Naive thymus-derived CD4-positive, alpha-beta T cell (primary cell): ENCODE data around the gene FNIP2. TPM values are rescaled to one million over a fixed set of nuclear protein-coding genes. Genes with fewer than 3 reads are reported as not detected.
A peak's percentile ranks its signal among the peaks of the same experiment; 100 is the strongest.

Source experiments
- ATAC-seq: fragments of 150-1000 bp; cut with Tn5 transposase; 2 replicates; pipeline ENCODE4 v1.10.0; 2021; ENCODE audit warnings: mild to moderate bottlenecking, moderate library complexity
- CTCF ChIA-PET: fragments of 350-600 bp; sonication (Branson Sonifier 250); formaldehyde crosslinking; loops from one replicate; lab custom pipeline; 2021; ENCODE audit warnings: antibody characterized with exemption; lab: Charles Lee
- POLR2A ChIA-PET: fragments of 350-600 bp; sonication (Branson Sonifier 250); formaldehyde crosslinking; loops from one replicate; lab custom pipeline; 2021; ENCODE audit warnings: antibody characterized with exemption, inconsistent platforms; lab: Charles Lee
- DNase-seq, 9 donors: peaks; one replicate each; pipeline versions ENCODE4 v3.0.0 to v3.0.0-alpha.2; 2020 to 2022; ENCODE audit warnings: mixed read lengths in 1 of 9
- H3K27ac ChIP-seq: one replicate; pipeline ENCODE4 v1.7.0; 2013; ENCODE audit warnings: mild to moderate bottlenecking, low read depth, low read length, moderate library complexity
- H3K27me3 ChIP-seq, 2 donors: one replicate each; pipeline ENCODE4 v1.7.0; 2013; ENCODE audit warnings: low read length in 2 of 2, mild to moderate bottlenecking in 2 of 2, moderate library complexity in 2 of 2; ENCODE audit not compliant: control insufficient read depth in 2 of 2, insufficient read depth in 2 of 2
- H3K36me3 ChIP-seq, 3 experiments: 1 replicate in 2 of 3; 2 replicates in 1 of 3; pipeline ENCODE4 v1.7.0; 2013; ENCODE audit warnings: low read length in 3 of 3, mild to moderate bottlenecking in 3 of 3, moderate library complexity in 1 of 3; ENCODE audit not compliant: insufficient read depth in 3 of 3, control insufficient read depth in 2 of 3
- H3K4me1 ChIP-seq, 2 donors: one replicate each; pipeline ENCODE4 v1.7.0; 2013; ENCODE audit warnings: low read length in 2 of 2, mild to moderate bottlenecking in 2 of 2, moderate library complexity in 1 of 2; ENCODE audit not compliant: control insufficient read depth in 2 of 2, insufficient read depth in 2 of 2
- H3K4me3 ChIP-seq: 2 replicates; pipeline ENCODE4 v1.7.0; 2013; ENCODE audit warnings: mild to moderate bottlenecking, low read length
- H3K9me3 ChIP-seq, 3 experiments: 1 replicate in 2 of 3; 2 replicates in 1 of 3; pipeline ENCODE4 v1.7.0; 2013; ENCODE audit warnings: low read length in 3 of 3; ENCODE audit not compliant: control insufficient read depth in 2 of 3
- H3K27ac Mint-ChIP-seq, 9 donors: one replicate each; pipeline ENCODE4 v1.8.0; 2020 to 2022; ENCODE audit warnings: mixed read lengths in 9 of 9, mild to moderate bottlenecking in 8 of 9, moderate library complexity in 5 of 9, inconsistent platforms in 2 of 9
- H3K27me3 Mint-ChIP-seq, 5 donors: one replicate each; pipeline ENCODE4 v1.8.0; 2021 to 2022; ENCODE audit warnings: mixed read lengths in 5 of 5, mild to moderate bottlenecking in 1 of 5
- H3K36me3 Mint-ChIP-seq, 5 donors: one replicate each; pipeline ENCODE4 v1.8.0; 2020 to 2022; ENCODE audit warnings: mixed read lengths in 5 of 5, mild to moderate bottlenecking in 3 of 5, inconsistent platforms in 1 of 5
- H3K4me1 Mint-ChIP-seq, 7 donors: one replicate each; pipeline ENCODE4 v1.8.0; 2020 to 2022; ENCODE audit warnings: mixed read lengths in 7 of 7, mild to moderate bottlenecking in 3 of 7, inconsistent platforms in 1 of 7
- H3K4me3 Mint-ChIP-seq, 10 donors: one replicate each; pipeline ENCODE4 v1.8.0; 2020 to 2022; ENCODE audit warnings: mild to moderate bottlenecking in 10 of 10, mixed read lengths in 10 of 10, moderate library complexity in 6 of 10, inconsistent platforms in 2 of 10
- H3K9me3 Mint-ChIP-seq, 11 donors: one replicate each; pipeline ENCODE4 v1.8.0; 2020 to 2022; ENCODE audit warnings: mixed read lengths in 11 of 11, mild to moderate bottlenecking in 4 of 11, inconsistent platforms in 1 of 11, moderate library complexity in 1 of 11
- intact Hi-C, 2 donors: fragments of 100-400 bp; cut with micrococcal nuclease; formaldehyde crosslinking; loops; one replicate each; pipeline ENCODE4 v1.15.1; 2023
- polyA plus RNA-seq, 2 donors: library from polyadenylated mRNA; unstranded; fragments of 300-500 nt; fragmentation: Illumina TruSeq; gene quantifications; one replicate each; pipeline ENCODE4 v1.2.3, GENCODE V29; 2021
- total RNA-seq, 6 experiments: library from RNA in 5 of 6; stranded (reverse) in 5 of 6; gene quantifications; 1 replicate in 5 of 6; 2 replicates in 1 of 6; pipeline ENCODE4 v1.2.3 and lab custom pipeline; 2021 to 2026

FNIP2 gene
- total and polyA plus RNA-seq, 7 experiments from 2014 or later = 2.3 to 19.5 (median 10.4) TPM

DNA sequence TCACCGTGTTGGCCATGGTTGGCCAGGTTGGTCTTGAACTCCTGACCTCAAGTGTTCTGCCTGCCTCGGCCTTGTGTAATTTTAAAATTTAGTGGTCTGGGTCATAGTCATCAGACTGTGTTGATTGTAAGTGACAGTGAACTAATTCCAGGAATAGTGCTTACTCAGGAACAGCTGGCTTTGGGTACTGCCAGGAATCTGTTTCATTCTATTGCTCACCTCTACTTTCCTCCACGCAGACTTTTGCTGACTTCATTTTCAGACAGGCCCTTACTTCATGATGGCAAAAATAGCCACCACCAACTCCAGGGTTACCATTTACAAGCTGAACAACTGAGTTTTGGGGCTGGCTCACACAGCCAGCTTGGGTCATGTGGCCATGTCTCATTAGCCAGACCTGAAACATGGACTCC, 54.6 kb downstream of the FNIP2 start:
- no peak overlapping the region for H3K4me3 ChIP-seq
- peaks cover 24 to 78% (median 44%) of the 10 kb centered on the region in 7 donors for H3K4me1 Mint-ChIP-seq
- ChIA-PET CTCF (no interaction called here), POLR2A (no interaction called here)
- H3K9me3 ChIP-seq = no peaks in the 10 kb centered on the region
- no peak overlapping the region for H3K27ac ChIP-seq
- ATAC-seq (no peak), DNase-seq (no peak)
- H3K9me3 Mint-ChIP-seq = no peaks in the 10 kb centered on the region
- peak overlapping the region in 1 of 10 donors; percentile 16 for H3K4me3 Mint-ChIP-seq
- H3K36me3 ChIP-seq = no peaks in the 10 kb centered on the region
- H3K4me1 ChIP-seq = peaks cover 0 to 24% of the 10 kb centered on the region in 2 donors
- H3K36me3 Mint-ChIP-seq = peaks cover 0 to 13% (median 5%) of the 10 kb centered on the region in 5 donors
- peak overlapping the region in 3 of 9 donors; percentile 9 to 58 (median 30) for H3K27ac Mint-ChIP-seq
- intact Hi-C loops = no loop called here
- H3K27me3 Mint-ChIP-seq = no peaks in the 10 kb centered on the region
- no peaks in the 10 kb centered on the region for H3K27me3 ChIP-seq

DNA sequence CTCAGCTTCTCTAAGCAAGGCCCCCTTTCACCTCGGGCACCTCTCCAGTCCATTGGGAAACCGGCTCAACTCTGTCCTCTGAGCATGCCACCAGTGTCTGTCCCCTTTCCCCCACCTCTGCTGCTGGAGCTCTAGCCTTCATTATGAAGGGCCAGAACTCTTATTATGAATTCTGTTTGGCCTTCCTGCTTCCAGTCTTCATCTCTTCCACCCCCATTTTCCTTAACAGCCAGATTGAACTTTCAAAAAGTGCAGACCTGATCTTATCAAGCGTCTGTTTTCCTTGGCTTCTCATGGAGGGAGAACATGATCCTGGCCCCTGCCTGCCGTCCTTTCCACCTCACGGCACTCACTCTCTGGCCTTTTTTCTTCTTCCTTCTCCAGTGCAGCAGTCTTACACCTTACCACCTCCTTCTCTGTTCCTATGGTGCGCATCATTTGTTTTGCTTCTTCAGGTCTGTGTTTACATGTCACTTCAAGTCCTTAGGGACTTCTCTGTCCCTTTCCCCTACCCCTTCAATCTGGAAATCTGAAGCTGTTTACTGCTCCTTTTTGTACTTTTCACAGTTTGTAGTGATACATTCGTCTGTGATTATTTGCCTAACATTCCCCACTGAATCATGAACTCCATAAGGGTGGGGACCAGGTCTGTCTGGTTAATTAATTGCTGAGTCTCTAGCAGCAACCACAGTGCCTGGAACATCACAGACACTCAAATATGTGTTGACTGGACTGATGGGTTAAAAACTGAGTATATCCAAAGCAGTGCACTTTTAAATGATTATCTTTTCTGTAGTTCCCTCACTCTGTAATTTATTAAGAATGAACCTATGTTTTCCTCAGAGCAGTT, 55.8 kb downstream of the FNIP2 start:
- Histone ChIP-seq H3K4me1 (peaks cover 0 to 24% of the 10 kb centered on the region in 2 donors), H3K9me3 (no peaks in the 10 kb centered on the region), H3K27ac (no peak overlapping the region), H3K4me3 (no peak overlapping the region), H3K27me3 (no peaks in the 10 kb centered on the region), H3K36me3 (no peaks in the 10 kb centered on the region)
- peak overlapping the region in 2 of 10 donors; percentile 24 to 27 for H3K4me3 Mint-ChIP-seq
- H3K9me3 Mint-ChIP-seq = no peaks in the 10 kb centered on the region
- DNase-seq = no peak
- intact Hi-C loops = no loop called here
- peak overlapping the region in 7 of 9 donors; percentile 5 to 65 (median 24) for H3K27ac Mint-ChIP-seq
- H3K36me3 Mint-ChIP-seq = peaks cover 5 to 18% (median 11%) of the 10 kb centered on the region in 5 donors
- CTCF ChIA-PET = no interaction called here
- no peaks in the 10 kb centered on the region for H3K27me3 Mint-ChIP-seq
- POLR2A ChIA-PET = no interaction called here
- peaks cover 24 to 76% (median 42%) of the 10 kb centered on the region in 7 donors for H3K4me1 Mint-ChIP-seq
- ATAC-seq = no peak

DNA sequence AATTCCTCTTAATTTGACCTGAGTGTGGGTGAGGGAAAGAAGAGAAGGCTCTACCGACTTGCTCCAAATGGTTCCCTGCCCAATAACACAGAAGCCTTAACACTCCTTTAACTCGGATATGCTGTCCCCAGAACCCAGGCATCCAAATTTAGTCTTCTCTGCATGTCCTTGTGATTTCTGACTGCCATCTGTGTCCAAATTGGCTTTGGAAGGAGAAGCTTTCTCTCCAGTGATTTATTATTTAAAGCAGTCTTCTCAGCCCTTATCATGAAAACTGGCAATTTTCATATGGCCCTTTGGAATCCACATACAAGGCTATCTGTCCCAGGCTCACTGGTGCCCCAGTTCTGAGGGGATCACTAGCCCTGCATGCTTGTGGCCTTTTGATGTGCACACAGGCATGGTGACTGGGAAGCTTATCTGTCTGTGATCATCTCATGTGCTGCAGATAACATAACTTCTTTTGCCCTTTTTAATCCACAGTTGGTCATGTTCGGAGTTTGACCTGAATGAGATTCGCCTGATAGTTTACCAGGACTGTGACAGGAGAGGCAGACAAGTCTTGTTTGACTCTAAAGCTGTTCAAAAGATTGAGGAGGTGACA, 56.7 kb downstream of the FNIP2 start:
- intact Hi-C loops = loop anchor here in 1 of 2 donors (2.0 kb wide), 2 partner anchors 15 to 57 kb away; partner anchors contain the start of gene FNIP2
- Mint-ChIP-seq H3K9me3 (no peaks in the 10 kb centered on the region), H3K4me1 (peaks cover 22 to 68% (median 38%) of the 10 kb centered on the region in 7 donors), H3K27me3 (no peaks in the 10 kb centered on the region), H3K36me3 (peaks cover 5 to 23% (median 17%) of the 10 kb centered on the region in 5 donors), H3K27ac (peak overlapping the region in 7 of 9 donors; percentile 16 to 81 (median 38)), H3K4me3 (peak overlapping the region in 5 of 10 donors; percentile 1 to 82 (median 72))
- Histone ChIP-seq H3K4me3 (no peak overlapping the region), H3K9me3 (no peaks in the 10 kb centered on the region), H3K36me3 (no peaks in the 10 kb centered on the region), H3K4me1 (peaks cover 0 to 24% of the 10 kb centered on the region in 2 donors), H3K27ac (no peak overlapping the region), H3K27me3 (no peaks in the 10 kb centered on the region)
- DNase-seq (no peak), ATAC-seq (no peak)
- ChIA-PET CTCF (no interaction called here), POLR2A (no interaction called here)

DNA sequence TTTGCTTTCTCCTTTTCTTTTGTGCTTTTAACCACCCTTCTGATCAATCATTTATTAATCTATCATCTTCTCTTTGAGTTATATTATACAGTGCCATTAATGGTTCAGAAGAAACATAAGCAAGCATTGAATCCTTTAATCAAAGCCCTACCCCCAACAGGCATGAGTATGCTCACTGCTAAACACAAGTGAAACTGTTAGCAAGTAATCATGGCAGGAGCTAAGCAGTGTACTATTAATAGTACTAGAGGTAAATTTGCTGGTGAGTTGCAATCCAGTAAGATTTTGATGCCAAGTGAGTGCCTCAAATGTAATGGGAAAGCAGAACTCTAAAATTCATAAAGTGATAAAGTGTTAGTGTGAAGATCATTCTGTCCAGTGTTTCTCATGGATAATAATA, 57.2 kb downstream of the FNIP2 start:
- peaks cover 0 to 24% of the 10 kb centered on the region in 2 donors for H3K4me1 ChIP-seq
- CTCF ChIA-PET = interaction anchor here (0.5 kb wide), 1 partner anchor 181 kb away, joined by 3 read pairs; no protein-coding TSS in a partner anchor
- H3K4me3 Mint-ChIP-seq = peak overlapping the region in 7 of 10 donors; percentile 1 to 82 (median 42)
- peak overlapping the region in 8 of 9 donors; percentile 22 to 86 (median 48) for H3K27ac Mint-ChIP-seq
- intact Hi-C loops = loop anchor here in 1 of 2 donors (2.0 kb wide), 2 partner anchors 15 to 57 kb away; partner anchors contain the start of gene FNIP2
- H3K4me3 ChIP-seq = no peak overlapping the region
- H3K9me3 Mint-ChIP-seq = no peaks in the 10 kb centered on the region
- ATAC-seq (no peak), DNase-seq (no peak)
- no peaks in the 10 kb centered on the region for H3K36me3 ChIP-seq
- no peak overlapping the region for H3K27ac ChIP-seq
- no peaks in the 10 kb centered on the region for H3K27me3 ChIP-seq
- H3K9me3 ChIP-seq = no peaks in the 10 kb centered on the region
- no peaks in the 10 kb centered on the region for H3K27me3 Mint-ChIP-seq
- POLR2A ChIA-PET = interaction anchor here (0.6 to 0.8 kb wide), 2 partner anchors 13 to 14 kb away, joined by 4 to 9 read pairs; no protein-coding TSS in a partner anchor
- H3K36me3 Mint-ChIP-seq = peaks cover 5 to 28% (median 22%) of the 10 kb centered on the region in 5 donors
- peaks cover 20 to 64% (median 37%) of the 10 kb centered on the region in 7 donors for H3K4me1 Mint-ChIP-seq

DNA sequence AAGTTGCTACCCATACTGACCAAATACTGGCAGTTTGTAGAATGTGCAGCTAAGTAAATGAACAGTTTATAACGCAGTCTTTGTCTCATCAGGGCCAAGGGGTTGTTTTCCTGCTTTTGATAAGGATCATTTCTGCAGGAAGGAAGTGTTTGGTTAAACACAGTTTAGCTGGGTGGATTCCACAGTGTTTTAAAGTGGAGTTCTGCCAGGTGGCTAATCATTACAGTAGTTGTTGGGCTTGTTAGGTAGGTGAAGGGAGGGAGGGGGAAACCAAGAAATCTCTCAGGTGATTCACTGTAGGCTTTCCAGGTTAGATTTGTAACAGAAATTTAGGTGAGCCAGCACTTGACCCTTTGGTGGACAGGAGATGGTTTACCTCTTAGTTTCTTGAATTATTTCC, 58.1 kb downstream of the FNIP2 start:
- Histone ChIP-seq H3K27ac (peak overlapping the region; percentile 26), H3K4me1 (peaks cover 0 to 24% of the 10 kb centered on the region in 2 donors), H3K36me3 (no peaks in the 10 kb centered on the region), H3K9me3 (no peaks in the 10 kb centered on the region), H3K27me3 (no peaks in the 10 kb centered on the region), H3K4me3 (no peak overlapping the region)
- ATAC-seq (peak; percentile 50), DNase-seq (no peak)
- H3K27me3 Mint-ChIP-seq = no peaks in the 10 kb centered on the region
- H3K9me3 Mint-ChIP-seq = no peaks in the 10 kb centered on the region
- H3K27ac Mint-ChIP-seq = peak overlapping the region; percentile 2 to 86 (median 57)
- ChIA-PET POLR2A (interaction anchor here (0.8 kb wide), 1 partner anchor 12 kb away, joined by 9 read pairs; no protein-coding TSS in a partner anchor), CTCF (interaction anchor here (0.5 kb wide), 1 partner anchor 180 kb away, joined by 3 read pairs; no protein-coding TSS in a partner anchor)
- H3K4me3 Mint-ChIP-seq = peak overlapping the region in 9 of 10 donors; percentile 2 to 82 (median 48)
- intact Hi-C loops = loop anchor here in 1 of 2 donors (2.0 kb wide), 2 partner anchors 16 to 58 kb away; partner anchors contain the start of gene FNIP2
- peaks cover 20 to 59% (median 37%) of the 10 kb centered on the region in 7 donors for H3K4me1 Mint-ChIP-seq
- peaks cover 5 to 34% (median 29%) of the 10 kb centered on the region in 5 donors for H3K36me3 Mint-ChIP-seq

DNA sequence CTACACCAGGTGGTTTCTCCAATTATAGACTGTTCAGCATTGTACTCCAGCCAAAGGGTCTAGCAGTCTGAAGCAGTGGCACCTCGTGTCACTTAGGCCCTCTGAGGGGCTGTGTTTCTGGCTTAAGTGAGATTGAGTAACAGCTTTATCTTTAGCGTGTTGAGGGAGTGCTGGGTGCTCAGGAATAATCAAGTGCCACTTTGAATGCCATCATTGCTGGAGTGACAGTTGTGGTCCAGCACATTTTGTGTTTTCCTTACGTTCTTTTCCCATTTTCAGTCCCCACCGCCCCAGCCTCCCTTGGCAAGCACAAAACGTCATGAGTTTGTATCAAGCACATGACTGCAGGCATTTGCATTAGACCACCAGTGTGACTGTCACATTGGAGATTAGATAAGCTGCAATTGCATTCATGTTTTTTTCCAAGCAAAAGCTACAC, 58.7 kb downstream of the FNIP2 start:
- ATAC-seq (no peak), DNase-seq (no peak)
- H3K4me3 ChIP-seq = no peak overlapping the region
- H3K4me1 Mint-ChIP-seq = peaks cover 20 to 59% (median 37%) of the 10 kb centered on the region in 7 donors
- no peaks in the 10 kb centered on the region for H3K9me3 ChIP-seq
- no peaks in the 10 kb centered on the region for H3K9me3 Mint-ChIP-seq
- peak overlapping the region in 4 of 10 donors; percentile 18 to 74 (median 52) for H3K4me3 Mint-ChIP-seq
- H3K27me3 ChIP-seq = no peaks in the 10 kb centered on the region
- no peaks in the 10 kb centered on the region for H3K36me3 ChIP-seq
- H3K4me1 ChIP-seq = peaks cover 0 to 24% of the 10 kb centered on the region in 2 donors
- ChIA-PET POLR2A (no interaction called here), CTCF (interaction anchor here (1.4 kb wide), 1 partner anchor 22 kb away, joined by 4 read pairs; no protein-coding TSS in a partner anchor)
- intact Hi-C loops = loop anchor here in 1 of 2 donors (2.0 kb wide), 2 partner anchors 17 to 59 kb away; partner anchors contain the start of gene FNIP2
- H3K27ac ChIP-seq = no peak overlapping the region
- H3K36me3 Mint-ChIP-seq = peaks cover 5 to 35% (median 32%) of the 10 kb centered on the region in 5 donors
- no peaks in the 10 kb centered on the region for H3K27me3 Mint-ChIP-seq
- H3K27ac Mint-ChIP-seq = peak overlapping the region in 2 of 9 donors; percentile 57 to 82
